GM18505 (cell line): ENCODE data around the gene BRINP2.

Source experiments
- ATAC-seq: cut with Tn5 transposase; IDR thresholded peaks from one replicate; pipeline ENCODE4 v1.9.1; 2021; ENCODE audit not compliant: unreplicated experiment
- POLR2A ChIP-seq: IDR thresholded peaks from 4 replicates; pipeline ENCODE4 v1.6.1; 2011; ENCODE audit warnings: borderline replicate concordance; ENCODE audit not compliant: insufficient read depth, insufficient read length; ENCODE audit errors: extremely low read depth

The BRINP2 gene

GRCh38 chr1:177216587-177217202 is 45.9 kb downstream of the BRINP2 start:
- TF ChIP-seq POLR2A: no peak

GRCh38 chr1:177219554-177220458 is 49.0 kb downstream of the BRINP2 start:
- ATAC-seq: no peak
- no peak for TF ChIP-seq POLR2A

More at GRCh38 chr1:177216587-177217202, 45.9 kb downstream of the BRINP2 start:
- no peak for ATAC-seq

- TF ChIP-seq POLR2A: no peak
- ATAC-seq: no peak
These were observed 52.6 kb downstream of the BRINP2 start for GRCh38 chr1:177223359-177223758.

- no peak for TF ChIP-seq POLR2A
- no peak for ATAC-seq
These were observed 57.4 kb downstream of the BRINP2 start for GRCh38 chr1:177227978-177228692.

GRCh38 chr1:177228693-177229065 is 57.9 kb downstream of the BRINP2 start:
- ATAC-seq: no peak
- TF ChIP-seq POLR2A: no peak

- TF ChIP-seq POLR2A: no peak
- no peak for ATAC-seq
These were observed 59.0 kb downstream of the BRINP2 start for GRCh38 chr1:177229781-177230180.

- ATAC-seq: no peak
- no peak for TF ChIP-seq POLR2A
These were observed 59.7 kb downstream of the BRINP2 start for GRCh38 chr1:177230228-177231016.

- TF ChIP-seq POLR2A: no peak
- ATAC-seq: no peak
These were observed 64.6 kb downstream of the BRINP2 start for GRCh38 chr1:177235350-177235749.

- no peak for TF ChIP-seq POLR2A
- no peak for ATAC-seq
These were observed 66.2 kb downstream of the BRINP2 start for GRCh38 chr1:177236962-177237361.

GRCh38 chr1:177238967-177239366 is 68.2 kb downstream of the BRINP2 start:
- TF ChIP-seq POLR2A: no peak
- no peak for ATAC-seq

GRCh38 chr1:177239792-177240191 is 69.0 kb downstream of the BRINP2 start:
- ATAC-seq: no peak
- TF ChIP-seq POLR2A: no peak

- no peak for TF ChIP-seq POLR2A
- no peak for ATAC-seq
These were observed 73.0 kb downstream of the BRINP2 start for GRCh38 chr1:177243773-177244172.
